A673 (cell line): ENCODE measurements around the gene VAMP2. TPM values are rescaled to one million over a fixed set of nuclear protein-coding genes. Genes with fewer than 3 reads are reported as not detected.
A peak's percentile ranks its signal among the peaks of the same experiment; 100 is the strongest.

Experiments used
- BruUV-seq: library from RNA; stranded (reverse); fragments of 400-500 nt; replicated peaks from 2 replicates; lab custom pipeline; 2021; lab: Mats Ljungman, UMichigan
- CTCF ChIA-PET: fragments of 300-600 bp; sonication (Branson Sonifier 250); formaldehyde crosslinking; loops from one replicate; lab custom pipeline; 2022; ENCODE audit warnings: antibody characterized with exemption; lab: Charles Lee
- POLR2A ChIA-PET: fragments of 300-600 bp; sonication (Branson Sonifier 250); formaldehyde crosslinking; loops from one replicate; lab custom pipeline; 2022; ENCODE audit warnings: antibody characterized with exemption; ENCODE audit not compliant: low non-redundant PET; lab: Charles Lee
- DNase-seq: peaks from one replicate; pipeline ENCODE4 v3.0.0-alpha.2; 2015; ENCODE audit warnings: low spot score
- H3K27ac ChIP-seq: fragments of 200-600 bp; sonication (generic); 2 replicates; pipeline ENCODE4 v1.5.1; 2016; ENCODE audit warnings: mixed run types, low read depth, mild to moderate bottlenecking, mixed read lengths, antibody characterized with exemption, low read length; ENCODE audit not compliant: poor library complexity, severe bottlenecking
- H3K27me3 ChIP-seq: fragments of 200-600 bp; sonication (generic); replicated peaks from 2 replicates; pipeline ENCODE4 v1.6.1; 2017; ENCODE audit warnings: mixed run types, low read depth, mild to moderate bottlenecking, mixed read lengths, antibody characterized with exemption, low read length; ENCODE audit not compliant: insufficient read depth, poor library complexity
- H3K36me3 ChIP-seq: fragments of 200-600 bp; sonication (generic); 2 replicates; pipeline ENCODE4 v1.6.1; 2016; ENCODE audit warnings: mixed run types, mild to moderate bottlenecking, mixed read lengths, antibody characterized with exemption, low read length; ENCODE audit not compliant: insufficient read depth, poor library complexity, severe bottlenecking
- H3K4me1 ChIP-seq: fragments of 200-600 bp; sonication (generic); 2 replicates; pipeline ENCODE4 v1.6.1; 2017; ENCODE audit warnings: mixed run types, mild to moderate bottlenecking, mixed read lengths, antibody characterized with exemption, low read length; ENCODE audit not compliant: insufficient read depth, poor library complexity, severe bottlenecking
- H3K4me3 ChIP-seq: fragments of 200-600 bp; sonication (generic); 2 replicates; pipeline ENCODE4 v1.5.1; 2016; ENCODE audit warnings: low read depth, mixed run types, mild to moderate bottlenecking, mixed read lengths, low read length; ENCODE audit not compliant: poor library complexity, severe bottlenecking
- H3K9me3 ChIP-seq: fragments of 200-600 bp; sonication (generic); 2 replicates; pipeline ENCODE4 v1.6.1; 2016; ENCODE audit warnings: mixed run types, low read depth, mild to moderate bottlenecking, mixed read lengths, antibody characterized with exemption, low read length; ENCODE audit not compliant: poor library complexity, severe bottlenecking
- EZH2 ChIP-seq: fragments of 200-600 bp; sonication (generic); IDR thresholded peaks from 2 replicates; pipeline ENCODE4 v1.6.1; 2017; ENCODE audit warnings: borderline replicate concordance, low read depth, mild to moderate bottlenecking, mixed read lengths, antibody characterized with exemption, low read length; ENCODE audit not compliant: poor library complexity, severe bottlenecking
- intact Hi-C: fragments of 100-400 bp; cut with micrococcal nuclease; formaldehyde crosslinking; loops from one replicate; pipeline ENCODE4 v1.10.0; 2022; ENCODE audit not compliant: unreplicated experiment
- total RNA-seq: library from RNA; stranded (reverse); gene quantifications from 2 replicates; pipeline ENCODE4 v1.2.3, GENCODE V29; 2021
- TF ChIP-seq, protein P1 (sequence below): fragments of 300-800, 200-600 bp; sonication (generic); conservative IDR thresholded peaks from 2 replicates; pipeline ENCODE4 v1.5.1; 2017; ENCODE audit warnings: low read depth, mild to moderate bottlenecking, antibody characterized with exemption, low read length, moderate library complexity, mixed read lengths

VAMP2 gene
- total RNA-seq, 1 experiment from 2014 or later = 41.3 TPM

GRCh38 chr17:8151120-8151640 is 11.6 kb downstream of the VAMP2 start:
- no peak for TF ChIP-seq EZH2
- TF ChIP-seq, protein P1, sequence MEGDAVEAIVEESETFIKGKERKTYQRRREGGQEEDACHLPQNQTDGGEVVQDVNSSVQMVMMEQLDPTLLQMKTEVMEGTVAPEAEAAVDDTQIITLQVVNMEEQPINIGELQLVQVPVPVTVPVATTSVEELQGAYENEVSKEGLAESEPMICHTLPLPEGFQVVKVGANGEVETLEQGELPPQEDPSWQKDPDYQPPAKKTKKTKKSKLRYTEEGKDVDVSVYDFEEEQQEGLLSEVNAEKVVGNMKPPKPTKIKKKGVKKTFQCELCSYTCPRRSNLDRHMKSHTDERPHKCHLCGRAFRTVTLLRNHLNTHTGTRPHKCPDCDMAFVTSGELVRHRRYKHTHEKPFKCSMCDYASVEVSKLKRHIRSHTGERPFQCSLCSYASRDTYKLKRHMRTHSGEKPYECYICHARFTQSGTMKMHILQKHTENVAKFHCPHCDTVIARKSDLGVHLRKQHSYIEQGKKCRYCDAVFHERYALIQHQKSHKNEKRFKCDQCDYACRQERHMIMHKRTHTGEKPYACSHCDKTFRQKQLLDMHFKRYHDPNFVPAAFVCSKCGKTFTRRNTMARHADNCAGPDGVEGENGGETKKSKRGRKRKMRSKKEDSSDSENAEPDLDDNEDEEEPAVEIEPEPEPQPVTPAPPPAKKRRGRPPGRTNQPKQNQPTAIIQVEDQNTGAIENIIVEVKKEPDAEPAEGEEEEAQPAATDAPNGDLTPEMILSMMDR = no peak
- H3K27me3 ChIP-seq = no peaks in the 10 kb centered on the region
- H3K4me3 ChIP-seq = peak overlapping the region; percentile 83
- peak overlapping the region; percentile 97 for H3K27ac ChIP-seq
- TSS peak; percentile 19 for BruUV-seq
- ChIA-PET CTCF (no interaction called here), POLR2A (interaction anchor here (0.9 kb wide), 1 partner anchor 22 kb away, joined by 7 read pairs; no protein-coding TSS in a partner anchor)
- H3K9me3 ChIP-seq = no peaks in the 10 kb centered on the region
- H3K4me1 ChIP-seq = peaks cover 43% of the 10 kb centered on the region
- intact Hi-C loops = no loop called here
- peak; percentile 91 for DNase-seq
- H3K36me3 ChIP-seq = peaks cover 39% of the 10 kb centered on the region

GRCh38 chr17:8150194-8151119 is 12.3 kb downstream of the VAMP2 start:
- peak overlapping the region; percentile 97 for H3K27ac ChIP-seq
- H3K36me3 ChIP-seq = peaks cover 47% of the 10 kb centered on the region
- TF ChIP-seq, protein P1 = no peak
- no peak for TF ChIP-seq EZH2
- ChIA-PET POLR2A (interaction anchor here (0.9 kb wide), 1 partner anchor 23 kb away, joined by 7 read pairs; no protein-coding TSS in a partner anchor), CTCF (no interaction called here)
- DNase-seq = no peak
- H3K27me3 ChIP-seq = no peaks in the 10 kb centered on the region
- peaks cover 37% of the 10 kb centered on the region for H3K4me1 ChIP-seq
- no TSS peak for BruUV-seq
- H3K9me3 ChIP-seq = no peaks in the 10 kb centered on the region
- peak overlapping the region; percentile 83 for H3K4me3 ChIP-seq
- intact Hi-C loops = no loop called here

GRCh38 chr17:8149419-8150193 is 13.1 kb downstream of the VAMP2 start:
- no peaks in the 10 kb centered on the region for H3K9me3 ChIP-seq
- no peak overlapping the region for H3K27ac ChIP-seq
- H3K36me3 ChIP-seq = peaks cover 54% of the 10 kb centered on the region
- DNase-seq = no peak
- TF ChIP-seq, protein P1 = no peak
- no peak for TF ChIP-seq EZH2
- CTCF ChIA-PET = no interaction called here
- POLR2A ChIA-PET = no interaction called here
- intact Hi-C loops = no loop called here
- no peaks in the 10 kb centered on the region for H3K27me3 ChIP-seq
- BruUV-seq = no TSS peak
- H3K4me3 ChIP-seq = no peak overlapping the region
- peaks cover 29% of the 10 kb centered on the region for H3K4me1 ChIP-seq
